ENCODE measurements around the gene PKP4. TPM values are rescaled to one million over a fixed set of nuclear protein-coding genes. Genes with fewer than 3 reads are reported as not detected.

Gene PKP4
- polyA plus RNA-seq, 1 experiment: 47.0 TPM

DNA sequence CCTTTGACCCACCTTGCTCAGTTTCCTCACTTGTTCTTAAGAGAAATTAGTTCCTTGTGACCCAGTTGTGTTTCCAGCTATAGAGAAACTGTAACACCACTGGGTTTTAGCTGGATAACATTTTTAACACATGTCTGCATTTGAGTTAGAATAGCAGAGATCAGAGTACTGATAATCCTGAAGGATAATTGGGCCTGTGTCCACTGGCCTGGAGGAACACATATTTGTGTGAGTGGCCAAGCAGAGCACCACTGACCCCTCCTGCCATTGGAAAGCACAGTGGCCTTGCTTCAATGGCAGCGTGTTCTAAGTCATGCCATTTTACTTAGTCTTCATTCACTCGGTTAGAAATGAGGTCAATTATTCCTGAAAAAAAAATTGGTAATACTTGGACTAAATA, 42.6 kb downstream of the PKP4 start:
- DNase-seq (ENCODE audit: low read depth): no peak
- Histone ChIP-seq H3K27me3 (ENCODE audit: control insufficient read depth, insufficient read depth, low read length) (no peaks in the 10 kb centered on the region), H3K36me3 (ENCODE audit: control insufficient read depth, insufficient read depth, low read length) (no peaks in the 10 kb centered on the region), H3K4me3 (ENCODE audit: low read depth, low read length) (no peak overlapping the region)
- TF ChIP-seq, protein P1, sequence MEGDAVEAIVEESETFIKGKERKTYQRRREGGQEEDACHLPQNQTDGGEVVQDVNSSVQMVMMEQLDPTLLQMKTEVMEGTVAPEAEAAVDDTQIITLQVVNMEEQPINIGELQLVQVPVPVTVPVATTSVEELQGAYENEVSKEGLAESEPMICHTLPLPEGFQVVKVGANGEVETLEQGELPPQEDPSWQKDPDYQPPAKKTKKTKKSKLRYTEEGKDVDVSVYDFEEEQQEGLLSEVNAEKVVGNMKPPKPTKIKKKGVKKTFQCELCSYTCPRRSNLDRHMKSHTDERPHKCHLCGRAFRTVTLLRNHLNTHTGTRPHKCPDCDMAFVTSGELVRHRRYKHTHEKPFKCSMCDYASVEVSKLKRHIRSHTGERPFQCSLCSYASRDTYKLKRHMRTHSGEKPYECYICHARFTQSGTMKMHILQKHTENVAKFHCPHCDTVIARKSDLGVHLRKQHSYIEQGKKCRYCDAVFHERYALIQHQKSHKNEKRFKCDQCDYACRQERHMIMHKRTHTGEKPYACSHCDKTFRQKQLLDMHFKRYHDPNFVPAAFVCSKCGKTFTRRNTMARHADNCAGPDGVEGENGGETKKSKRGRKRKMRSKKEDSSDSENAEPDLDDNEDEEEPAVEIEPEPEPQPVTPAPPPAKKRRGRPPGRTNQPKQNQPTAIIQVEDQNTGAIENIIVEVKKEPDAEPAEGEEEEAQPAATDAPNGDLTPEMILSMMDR (IDR thresholded peaks at IDR 0.05; ENCODE audit: insufficient read depth, low read depth, low read length): no peak
- ChIA-PET CTCF (no interaction called here), POLR2A (no interaction called here)

- DNase-seq (ENCODE audit: low read depth): no peak
- CTCF ChIA-PET: interaction anchor here (0.6 kb wide), 1 partner anchor 42 kb away, joined by 3 read pairs; no protein-coding TSS in a partner anchor
Observed at GRCh38 chr2:158500333-158500732, 43.6 kb downstream of the PKP4 start.

GRCh38 chr2:158501301-158501700, 44.5 kb downstream of the PKP4 start:
- no peak for DNase-seq (ENCODE audit: low read depth)
- CTCF ChIA-PET: no interaction called here
- Histone ChIP-seq H3K4me3 (ENCODE audit: low read depth, low read length) (no peak overlapping the region), H3K27me3 (ENCODE audit: control insufficient read depth, insufficient read depth, low read length) (no peaks in the 10 kb centered on the region), H3K36me3 (ENCODE audit: control insufficient read depth, insufficient read depth, low read length) (no peaks in the 10 kb centered on the region)
- POLR2A ChIA-PET: interaction anchor here (0.5 to 0.7 kb wide), 2 partner anchors 23 to 44 kb away, joined by 3 to 4 read pairs; no protein-coding TSS in a partner anchor
- TF ChIP-seq, protein P1 (IDR thresholded peaks at IDR 0.05; ENCODE audit: insufficient read depth, low read depth, low read length): no peak

More at GRCh38 chr2:158500333-158500732, 43.6 kb downstream of the PKP4 start:
- no peak overlapping the region for H3K4me3 ChIP-seq (ENCODE audit: low read depth, low read length)
- H3K27me3 ChIP-seq (ENCODE audit: control insufficient read depth, insufficient read depth, low read length): no peaks in the 10 kb centered on the region
- TF ChIP-seq, protein P1 (IDR thresholded peaks at IDR 0.05; ENCODE audit: insufficient read depth, low read depth, low read length): no peak
- H3K36me3 ChIP-seq (ENCODE audit: control insufficient read depth, insufficient read depth, low read length): no peaks in the 10 kb centered on the region
- POLR2A ChIA-PET: no interaction called here

DNA sequence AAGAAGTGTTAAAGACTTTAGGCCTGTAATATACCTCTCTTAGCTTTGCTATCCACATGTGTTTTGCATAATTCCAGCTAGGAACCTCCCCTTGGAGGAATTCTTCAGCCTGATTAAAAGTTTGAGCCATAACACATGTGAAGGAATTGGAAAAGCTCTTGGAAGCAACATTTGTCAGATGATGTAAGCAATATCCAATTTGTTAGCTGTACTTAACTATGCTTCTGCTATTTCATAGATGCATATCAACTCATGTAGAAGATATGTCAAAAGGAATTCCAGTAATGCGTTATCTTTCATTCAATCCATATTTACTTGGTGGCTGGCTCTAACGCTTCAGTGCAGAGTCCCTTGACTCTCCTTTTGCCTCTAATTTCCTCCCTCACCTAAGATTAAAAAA, 46.2 kb downstream of the PKP4 start:
- H3K36me3 ChIP-seq (ENCODE audit: control insufficient read depth, insufficient read depth, low read length): no peaks in the 10 kb centered on the region
- H3K4me3 ChIP-seq (ENCODE audit: low read depth, low read length): no peak overlapping the region
- H3K27me3 ChIP-seq (ENCODE audit: control insufficient read depth, insufficient read depth, low read length): no peaks in the 10 kb centered on the region
- ChIA-PET POLR2A (no interaction called here), CTCF (no interaction called here)
- DNase-seq (ENCODE audit: low read depth): peak; percentile 94
- TF ChIP-seq, protein P1 (IDR thresholded peaks at IDR 0.05; ENCODE audit: insufficient read depth, low read depth, low read length): no peak

DNA sequence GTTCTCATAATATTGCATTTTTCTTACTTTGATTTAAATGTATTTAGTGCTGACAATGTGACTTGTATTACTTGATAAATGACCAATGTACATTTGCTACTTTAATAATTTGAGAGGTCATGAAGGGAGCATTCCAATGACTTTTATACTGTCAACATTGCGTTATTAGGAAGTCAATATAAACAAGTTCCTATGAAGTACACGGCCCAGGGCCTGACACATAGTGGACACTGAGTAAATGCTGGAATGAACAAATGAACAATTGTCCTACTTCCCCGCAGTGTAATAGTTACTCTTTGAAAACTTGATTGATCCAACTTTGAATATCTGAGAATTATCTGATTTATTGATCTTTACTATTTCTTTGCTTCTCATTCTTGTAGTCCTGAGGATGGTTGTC, 47.3 kb downstream of the PKP4 start:
- Histone ChIP-seq H3K36me3 (ENCODE audit: control insufficient read depth, insufficient read depth, low read length) (no peaks in the 10 kb centered on the region), H3K4me3 (ENCODE audit: low read depth, low read length) (no peak overlapping the region), H3K27me3 (ENCODE audit: control insufficient read depth, insufficient read depth, low read length) (no peaks in the 10 kb centered on the region)
- TF ChIP-seq, protein P1 (IDR thresholded peaks at IDR 0.05; ENCODE audit: insufficient read depth, low read depth, low read length): no peak
- no peak for DNase-seq (ENCODE audit: low read depth)
- POLR2A ChIA-PET: no interaction called here
- CTCF ChIA-PET: no interaction called here

Data from BJ (cell line).